ENCODE data around the gene HELZ. TPM values are rescaled to one million over a fixed set of nuclear protein-coding genes. Genes with fewer than 3 reads are reported as not detected.

HELZ gene
- total and polyA plus RNA-seq, 4 donors, result 3.8 to 69.2 (median 25.7) TPM

- TF ChIP-seq, protein P1, sequence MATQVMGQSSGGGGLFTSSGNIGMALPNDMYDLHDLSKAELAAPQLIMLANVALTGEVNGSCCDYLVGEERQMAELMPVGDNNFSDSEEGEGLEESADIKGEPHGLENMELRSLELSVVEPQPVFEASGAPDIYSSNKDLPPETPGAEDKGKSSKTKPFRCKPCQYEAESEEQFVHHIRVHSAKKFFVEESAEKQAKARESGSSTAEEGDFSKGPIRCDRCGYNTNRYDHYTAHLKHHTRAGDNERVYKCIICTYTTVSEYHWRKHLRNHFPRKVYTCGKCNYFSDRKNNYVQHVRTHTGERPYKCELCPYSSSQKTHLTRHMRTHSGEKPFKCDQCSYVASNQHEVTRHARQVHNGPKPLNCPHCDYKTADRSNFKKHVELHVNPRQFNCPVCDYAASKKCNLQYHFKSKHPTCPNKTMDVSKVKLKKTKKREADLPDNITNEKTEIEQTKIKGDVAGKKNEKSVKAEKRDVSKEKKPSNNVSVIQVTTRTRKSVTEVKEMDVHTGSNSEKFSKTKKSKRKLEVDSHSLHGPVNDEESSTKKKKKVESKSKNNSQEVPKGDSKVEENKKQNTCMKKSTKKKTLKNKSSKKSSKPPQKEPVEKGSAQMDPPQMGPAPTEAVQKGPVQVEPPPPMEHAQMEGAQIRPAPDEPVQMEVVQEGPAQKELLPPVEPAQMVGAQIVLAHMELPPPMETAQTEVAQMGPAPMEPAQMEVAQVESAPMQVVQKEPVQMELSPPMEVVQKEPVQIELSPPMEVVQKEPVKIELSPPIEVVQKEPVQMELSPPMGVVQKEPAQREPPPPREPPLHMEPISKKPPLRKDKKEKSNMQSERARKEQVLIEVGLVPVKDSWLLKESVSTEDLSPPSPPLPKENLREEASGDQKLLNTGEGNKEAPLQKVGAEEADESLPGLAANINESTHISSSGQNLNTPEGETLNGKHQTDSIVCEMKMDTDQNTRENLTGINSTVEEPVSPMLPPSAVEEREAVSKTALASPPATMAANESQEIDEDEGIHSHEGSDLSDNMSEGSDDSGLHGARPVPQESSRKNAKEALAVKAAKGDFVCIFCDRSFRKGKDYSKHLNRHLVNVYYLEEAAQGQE (IDR thresholded peaks at IDR 0.05), result no peak
- TF ChIP-seq NR2F2 (IDR thresholded peaks at IDR 0.05), result no peak
- TF ChIP-seq SP1 (IDR thresholded peaks at IDR 0.05), result no peak
Measured at GRCh38 chr17:67211742-67212141, 33.3 kb downstream of the HELZ start (continued).

DNA sequence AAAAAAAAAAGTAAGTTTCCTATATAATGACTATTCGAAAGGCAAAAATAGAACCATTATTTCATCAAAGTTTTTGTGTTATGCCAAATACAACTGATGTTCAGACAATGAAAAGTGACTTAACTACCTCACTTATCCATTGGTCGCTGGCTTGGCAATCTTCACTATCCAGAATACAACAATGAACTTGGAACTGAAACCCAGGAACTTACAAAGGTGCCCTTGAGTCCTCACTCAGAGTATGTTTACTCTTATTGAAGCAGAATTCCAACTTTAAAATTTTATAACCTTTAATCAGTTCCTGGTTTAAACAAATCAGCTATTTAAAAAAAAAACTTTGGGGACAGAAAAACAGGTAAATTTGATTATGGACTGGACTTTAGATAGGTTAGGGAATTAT lies 34.1 kb downstream of the HELZ start:
- peaks cover 5 to 32% (median 13%) of the 10 kb centered on the region in 4 donors for H3K4me1 ChIP-seq (ENCODE audit: control insufficient read depth in 4 of 4, insufficient read depth in 4 of 4, low read length in 3 of 4)
- WGBS, result 93% methylated on average over 2 of the region's 2 CpGs
- TF ChIP-seq NR2F2 (IDR thresholded peaks at IDR 0.05), result no peak
- TF ChIP-seq, protein P2, sequence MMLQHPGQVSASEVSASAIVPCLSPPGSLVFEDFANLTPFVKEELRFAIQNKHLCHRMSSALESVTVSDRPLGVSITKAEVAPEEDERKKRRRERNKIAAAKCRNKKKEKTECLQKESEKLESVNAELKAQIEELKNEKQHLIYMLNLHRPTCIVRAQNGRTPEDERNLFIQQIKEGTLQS (IDR thresholded peaks at IDR 0.05), result no peak
- no peak for TF ChIP-seq RXRA (IDR thresholded peaks at IDR 0.05)
- TF ChIP-seq, protein P3, sequence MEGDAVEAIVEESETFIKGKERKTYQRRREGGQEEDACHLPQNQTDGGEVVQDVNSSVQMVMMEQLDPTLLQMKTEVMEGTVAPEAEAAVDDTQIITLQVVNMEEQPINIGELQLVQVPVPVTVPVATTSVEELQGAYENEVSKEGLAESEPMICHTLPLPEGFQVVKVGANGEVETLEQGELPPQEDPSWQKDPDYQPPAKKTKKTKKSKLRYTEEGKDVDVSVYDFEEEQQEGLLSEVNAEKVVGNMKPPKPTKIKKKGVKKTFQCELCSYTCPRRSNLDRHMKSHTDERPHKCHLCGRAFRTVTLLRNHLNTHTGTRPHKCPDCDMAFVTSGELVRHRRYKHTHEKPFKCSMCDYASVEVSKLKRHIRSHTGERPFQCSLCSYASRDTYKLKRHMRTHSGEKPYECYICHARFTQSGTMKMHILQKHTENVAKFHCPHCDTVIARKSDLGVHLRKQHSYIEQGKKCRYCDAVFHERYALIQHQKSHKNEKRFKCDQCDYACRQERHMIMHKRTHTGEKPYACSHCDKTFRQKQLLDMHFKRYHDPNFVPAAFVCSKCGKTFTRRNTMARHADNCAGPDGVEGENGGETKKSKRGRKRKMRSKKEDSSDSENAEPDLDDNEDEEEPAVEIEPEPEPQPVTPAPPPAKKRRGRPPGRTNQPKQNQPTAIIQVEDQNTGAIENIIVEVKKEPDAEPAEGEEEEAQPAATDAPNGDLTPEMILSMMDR (IDR thresholded peaks at IDR 0.05; ENCODE audit: low read depth, low read length, missing input control), result no peak
- no peak for TF ChIP-seq JUND (IDR thresholded peaks at IDR 0.05)
- no peak for TF ChIP-seq TAF1 (conservative IDR thresholded peaks at IDR 0.05)
- TF ChIP-seq, protein P1 (IDR thresholded peaks at IDR 0.05), result no peak
- no peak for TF ChIP-seq FOXA2 (IDR thresholded peaks at IDR 0.05)
- TF ChIP-seq HNF4A (conservative IDR thresholded peaks at IDR 0.05), result no peak

GRCh38 chr17:67208232-67208631 lies 36.8 kb downstream of the HELZ start:
- Histone ChIP-seq H3K4me3 (ENCODE audit: low read depth in 1 of 3, low read length in 3 of 3) (no peak overlapping the region), H3K27ac (ENCODE audit: low read depth in 1 of 2, low read length in 2 of 2) (no peak overlapping the region), H3K36me3 (ENCODE audit: control insufficient read depth in 4 of 4, insufficient read depth in 3 of 4, low read depth in 1 of 4, low read length in 3 of 4) (peaks cover 0 to 2% (median 0%) of the 10 kb centered on the region in 4 donors), H3K27me3 (ENCODE audit: control insufficient read depth in 4 of 4, insufficient read depth in 4 of 4, low read length in 3 of 4) (no peaks in the 10 kb centered on the region), H3K4me1 (ENCODE audit: control insufficient read depth in 4 of 4, insufficient read depth in 4 of 4, low read length in 3 of 4) (peaks cover 5 to 13% (median 5%) of the 10 kb centered on the region in 4 donors), H3K9ac (ENCODE audit: low read depth in 1 of 2, low read length in 2 of 2) (no peak overlapping the region), H3K9me3 (ENCODE audit: control insufficient read depth in 4 of 4, low read length in 3 of 4) (no peaks in the 10 kb centered on the region)
- 59% methylated on average over 4 of the region's 4 CpGs for WGBS
- no peak for DNase-seq (ENCODE audit: low spot score)
- no peak for TF ChIP-seq HNF4A (conservative IDR thresholded peaks at IDR 0.05)
- TF ChIP-seq, protein P1 (IDR thresholded peaks at IDR 0.05), result no peak
- TF ChIP-seq, protein P3 (IDR thresholded peaks at IDR 0.05; ENCODE audit: low read depth, low read length, missing input control), result no peak
- TF ChIP-seq FOXA1 (IDR thresholded peaks at IDR 0.05), result no peak
- no peak for TF ChIP-seq FOXA2 (IDR thresholded peaks at IDR 0.05)
- TF ChIP-seq TAF1 (conservative IDR thresholded peaks at IDR 0.05), result no peak
- TF ChIP-seq SP1 (IDR thresholded peaks at IDR 0.05), result no peak
- no peak for TF ChIP-seq JUND (IDR thresholded peaks at IDR 0.05)
- TF ChIP-seq GABPA (IDR thresholded peaks at IDR 0.05 in 1 of 2, conservative IDR thresholded peaks at IDR 0.05 in 1 of 2), result no peak
- no peak for TF ChIP-seq EGR1 (IDR thresholded peaks at IDR 0.05; ENCODE audit: low read depth in 2 of 2)
- TF ChIP-seq NR2F2 (IDR thresholded peaks at IDR 0.05), result no peak

More for the DNA sequence above, 34.1 kb downstream of the HELZ start:
- Histone ChIP-seq H3K27ac (ENCODE audit: low read depth in 1 of 2, low read length in 2 of 2) (no peak overlapping the region), H3K9me3 (ENCODE audit: control insufficient read depth in 4 of 4, low read length in 3 of 4) (no peaks in the 10 kb centered on the region), H3K4me3 (ENCODE audit: low read depth in 1 of 3, low read length in 3 of 3) (no peak overlapping the region), H3K9ac (ENCODE audit: low read depth in 1 of 2, low read length in 2 of 2) (no peak overlapping the region), H3K36me3 (ENCODE audit: control insufficient read depth in 4 of 4, insufficient read depth in 3 of 4, low read depth in 1 of 4, low read length in 3 of 4) (peaks cover 0 to 2% (median 0%) of the 10 kb centered on the region in 4 donors), H3K27me3 (ENCODE audit: control insufficient read depth in 4 of 4, insufficient read depth in 4 of 4, low read length in 3 of 4) (no peaks in the 10 kb centered on the region)
- DNase-seq (ENCODE audit: low spot score), result no peak
